Hematopoietic multipotent progenitor cell treated with erythropoietin and hydrocortisone succinate and interleukin-3 and kit ligand, for 4 days (in vitro differentiated cells): ENCODE results near the gene SIK3.
"Not testable (repeated sequence)": the region's sequence is repeated elsewhere in the genome, so short reads cannot be mapped to it uniquely, and the experiment has no call there.

Experiments
- DNase-seq: peaks from one replicate; pipeline ENCODE4 v3.0.0-alpha.2; 2015

Gene SIK3

GRCh38 chr11:117042689-117043088 lies 55.5 kb downstream of the SIK3 start:
- no peak for DNase-seq

GRCh38 chr11:117039900-117040299 lies 58.3 kb downstream of the SIK3 start:
- DNase-seq: no peak

- DNase-seq: no peak
Measured at GRCh38 chr11:117039270-117039669, 59.0 kb downstream of the SIK3 start.

- DNase-seq: no peak
Measured at GRCh38 chr11:117037975-117038350, 60.3 kb downstream of the SIK3 start.

GRCh38 chr11:117037279-117037974 lies 60.8 kb downstream of the SIK3 start:
- DNase-seq: peak; percentile 50

- no peak for DNase-seq
Measured at GRCh38 chr11:117034901-117035300, 63.3 kb downstream of the SIK3 start.

- DNase-seq: no peak
Measured at GRCh38 chr11:117026593-117027330, 71.5 kb downstream of the SIK3 start.

- not testable (repeated sequence) for DNase-seq
Measured at GRCh38 chr11:117023707-117024106, 74.5 kb downstream of the SIK3 start.

- DNase-seq: no peak
Measured at GRCh38 chr11:117023178-117023577, 75.0 kb downstream of the SIK3 start.

- DNase-seq: peak; percentile 39
Measured at GRCh38 chr11:117022526-117022925, 75.7 kb downstream of the SIK3 start.

- no peak for DNase-seq
Measured at GRCh38 chr11:117020869-117021564, 77.2 kb downstream of the SIK3 start.

- peak; percentile 57 for DNase-seq
Measured at GRCh38 chr11:117020287-117020686, 77.9 kb downstream of the SIK3 start.

- DNase-seq: peak; percentile 67
Measured at GRCh38 chr11:117019871-117020270, 78.4 kb downstream of the SIK3 start.

- no peak for DNase-seq
Measured at GRCh38 chr11:117017456-117017855, 80.8 kb downstream of the SIK3 start.

GRCh38 chr11:117016747-117017146 lies 81.5 kb downstream of the SIK3 start:
- no peak for DNase-seq

- DNase-seq: no peak
Measured at GRCh38 chr11:117016246-117016645, 82.0 kb downstream of the SIK3 start.

- DNase-seq: no peak
Measured at GRCh38 chr11:117011541-117011898, 86.7 kb downstream of the SIK3 start.

GRCh38 chr11:117010808-117011540 lies 87.3 kb downstream of the SIK3 start:
- peak; percentile 58 for DNase-seq

GRCh38 chr11:117009905-117010605 lies 88.2 kb downstream of the SIK3 start:
- DNase-seq: no peak

- no peak for DNase-seq
Measured at GRCh38 chr11:117005758-117006157, 92.5 kb downstream of the SIK3 start.

GRCh38 chr11:117002639-117003299 lies 95.5 kb downstream of the SIK3 start:
- DNase-seq: peak; percentile 91
